Brain microvascular endothelial cell (primary cell): ENCODE data around the gene MOB3A.
"Not testable (repeated sequence)": the region's sequence is repeated elsewhere in the genome, so short reads cannot be mapped to it uniquely, and the experiment has no call there.

Experiments used
- DNase-seq: peaks from one replicate; pipeline ENCODE4 v3.0.0-alpha.2; 2020
- H3K27ac ChIP-seq: fragments of 250-450 bp; sonication (Bioruptor Pico); 2 replicates; pipeline ENCODE4 v1.5.1; 2020; ENCODE audit warnings: mild to moderate bottlenecking, moderate library complexity
- H3K27me3 ChIP-seq: fragments of 250-450 bp; sonication (Bioruptor Pico); replicated peaks from 2 replicates; pipeline ENCODE4 v1.5.1; 2020; ENCODE audit warnings: mild to moderate bottlenecking
- H3K36me3 ChIP-seq: fragments of 250-450 bp; sonication (Bioruptor Pico); replicated peaks from 2 replicates; pipeline ENCODE4 v1.5.1; 2020; ENCODE audit warnings: mild to moderate bottlenecking
- H3K4me3 ChIP-seq: 2 replicates; pipeline ENCODE4 v1.5.1; 2011; ENCODE audit warnings: low read depth, mild to moderate bottlenecking, control low read depth, low read length, moderate library complexity
- in situ Hi-C: cut with HindIII; loops from 2 replicates; pipeline ENCODE4 v1.10.0; 2017; ENCODE audit warnings: low sequenced_read_pairs, low pct_ligation_motif_present
- TF ChIP-seq, protein P1 (sequence below): IDR thresholded peaks from 2 replicates; pipeline ENCODE4 v1.5.1; 2011; ENCODE audit warnings: low read depth, mild to moderate bottlenecking, moderate library complexity, low read length, control low read depth, inconsistent platforms; ENCODE audit errors: missing control alignments

MOB3A gene

DNA sequence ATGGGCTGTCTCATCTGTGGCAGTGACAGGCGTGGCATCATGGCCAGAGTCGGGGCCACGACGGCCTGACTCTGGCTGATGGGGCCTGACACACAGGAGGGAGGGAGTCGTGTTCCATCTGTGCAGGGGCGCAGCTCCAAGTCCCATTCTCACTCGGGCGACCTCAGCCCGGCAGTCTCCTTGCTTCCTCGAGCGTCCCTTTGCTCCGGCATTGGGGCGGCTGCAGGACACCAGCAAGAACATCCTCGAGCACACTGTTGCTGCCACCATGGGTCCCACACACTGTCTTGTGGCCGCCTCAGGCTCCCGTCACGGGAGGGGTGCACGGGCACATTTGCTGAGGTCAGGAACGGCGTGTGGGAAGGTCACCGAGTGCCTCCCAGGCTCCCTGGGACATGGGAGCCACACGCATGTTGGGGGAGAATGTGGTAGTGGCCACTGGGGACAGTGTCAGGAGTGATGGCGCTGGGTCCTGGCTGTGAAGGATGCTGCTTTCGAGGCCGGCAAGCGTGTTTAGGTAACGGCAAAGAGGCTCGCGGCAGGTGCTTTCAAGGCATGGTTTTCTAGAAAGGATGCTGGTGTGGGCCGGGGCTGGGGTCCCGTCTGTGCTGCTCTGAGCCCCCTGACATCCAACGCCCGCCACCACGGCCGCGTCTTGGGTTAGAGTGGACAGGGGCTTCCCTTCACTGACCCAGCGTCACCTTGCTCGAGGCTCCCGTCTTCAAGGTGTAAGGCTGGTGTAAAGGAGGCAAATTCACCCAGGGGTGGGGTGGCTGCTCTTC is 4.0 kb upstream of the MOB3A start:
- H3K36me3 ChIP-seq: peaks cover 38% of the 10 kb centered on the region
- in situ Hi-C loops: no loop called here

DNA sequence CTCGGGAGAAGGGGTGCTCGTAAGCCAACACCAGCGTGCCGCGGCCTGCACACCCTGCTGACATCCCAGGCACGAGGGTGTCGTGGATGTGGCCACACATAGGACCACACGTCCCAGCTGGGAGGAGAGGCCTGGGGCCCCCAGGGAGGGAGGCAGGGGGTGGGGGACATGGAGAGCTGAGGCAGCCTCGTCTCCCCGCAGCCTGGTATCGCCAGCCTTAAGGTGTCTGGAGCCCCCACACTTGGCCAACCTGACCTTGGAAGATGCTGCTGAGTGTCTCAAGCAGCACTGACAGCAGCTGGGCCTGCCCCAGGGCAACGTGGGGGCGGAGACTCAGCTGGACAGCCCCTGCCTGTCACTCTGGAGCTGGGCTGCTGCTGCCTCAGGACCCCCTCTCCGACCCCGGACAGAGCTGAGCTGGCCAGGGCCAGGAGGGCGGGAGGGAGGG is 3.0 kb upstream of the MOB3A start:
- TF ChIP-seq, protein P1, sequence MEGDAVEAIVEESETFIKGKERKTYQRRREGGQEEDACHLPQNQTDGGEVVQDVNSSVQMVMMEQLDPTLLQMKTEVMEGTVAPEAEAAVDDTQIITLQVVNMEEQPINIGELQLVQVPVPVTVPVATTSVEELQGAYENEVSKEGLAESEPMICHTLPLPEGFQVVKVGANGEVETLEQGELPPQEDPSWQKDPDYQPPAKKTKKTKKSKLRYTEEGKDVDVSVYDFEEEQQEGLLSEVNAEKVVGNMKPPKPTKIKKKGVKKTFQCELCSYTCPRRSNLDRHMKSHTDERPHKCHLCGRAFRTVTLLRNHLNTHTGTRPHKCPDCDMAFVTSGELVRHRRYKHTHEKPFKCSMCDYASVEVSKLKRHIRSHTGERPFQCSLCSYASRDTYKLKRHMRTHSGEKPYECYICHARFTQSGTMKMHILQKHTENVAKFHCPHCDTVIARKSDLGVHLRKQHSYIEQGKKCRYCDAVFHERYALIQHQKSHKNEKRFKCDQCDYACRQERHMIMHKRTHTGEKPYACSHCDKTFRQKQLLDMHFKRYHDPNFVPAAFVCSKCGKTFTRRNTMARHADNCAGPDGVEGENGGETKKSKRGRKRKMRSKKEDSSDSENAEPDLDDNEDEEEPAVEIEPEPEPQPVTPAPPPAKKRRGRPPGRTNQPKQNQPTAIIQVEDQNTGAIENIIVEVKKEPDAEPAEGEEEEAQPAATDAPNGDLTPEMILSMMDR: no peak
- Histone ChIP-seq H3K4me3 (no peak overlapping the region), H3K27ac (no peak overlapping the region), H3K27me3 (no peaks in the 10 kb centered on the region), H3K36me3 (peaks cover 33% of the 10 kb centered on the region)
- in situ Hi-C loops: no loop called here
- DNase-seq: no peak

More for the DNA sequence above, 4.0 kb upstream of the MOB3A start:
- no peak overlapping the region for H3K27ac ChIP-seq
- TF ChIP-seq, protein P1: no peak
- H3K27me3 ChIP-seq: no peaks in the 10 kb centered on the region
- H3K4me3 ChIP-seq: no peak overlapping the region
- DNase-seq: no peak

DNA sequence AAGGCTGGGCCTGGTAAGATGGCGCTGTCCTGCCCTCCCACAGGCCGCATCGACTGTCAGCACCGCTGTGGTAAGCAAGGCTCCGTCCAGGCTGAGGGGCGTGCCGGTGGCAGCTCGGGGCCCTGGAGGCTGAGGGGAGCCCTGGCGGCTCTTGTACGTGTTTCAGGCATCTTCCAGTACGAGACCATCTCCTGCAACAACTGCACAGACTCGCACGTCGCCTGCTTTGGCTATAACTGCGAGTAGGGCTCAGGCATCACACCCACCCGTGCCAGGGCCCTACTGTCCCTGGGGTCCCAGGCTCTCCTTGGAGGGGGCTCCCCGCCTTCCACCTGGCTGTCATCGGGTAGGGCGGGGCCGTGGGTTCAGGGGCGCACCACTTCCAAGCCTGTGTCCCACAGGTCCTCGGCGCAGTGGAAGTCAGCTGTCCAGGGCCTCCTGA is 1.8 kb upstream of the MOB3A start:
- in situ Hi-C loops: no loop called here
- no peaks in the 10 kb centered on the region for H3K27me3 ChIP-seq
- H3K4me3 ChIP-seq: no peak overlapping the region
- TF ChIP-seq, protein P1: no peak
- no peak overlapping the region for H3K27ac ChIP-seq
- H3K36me3 ChIP-seq: peaks cover 28% of the 10 kb centered on the region
- no peak for DNase-seq

DNA sequence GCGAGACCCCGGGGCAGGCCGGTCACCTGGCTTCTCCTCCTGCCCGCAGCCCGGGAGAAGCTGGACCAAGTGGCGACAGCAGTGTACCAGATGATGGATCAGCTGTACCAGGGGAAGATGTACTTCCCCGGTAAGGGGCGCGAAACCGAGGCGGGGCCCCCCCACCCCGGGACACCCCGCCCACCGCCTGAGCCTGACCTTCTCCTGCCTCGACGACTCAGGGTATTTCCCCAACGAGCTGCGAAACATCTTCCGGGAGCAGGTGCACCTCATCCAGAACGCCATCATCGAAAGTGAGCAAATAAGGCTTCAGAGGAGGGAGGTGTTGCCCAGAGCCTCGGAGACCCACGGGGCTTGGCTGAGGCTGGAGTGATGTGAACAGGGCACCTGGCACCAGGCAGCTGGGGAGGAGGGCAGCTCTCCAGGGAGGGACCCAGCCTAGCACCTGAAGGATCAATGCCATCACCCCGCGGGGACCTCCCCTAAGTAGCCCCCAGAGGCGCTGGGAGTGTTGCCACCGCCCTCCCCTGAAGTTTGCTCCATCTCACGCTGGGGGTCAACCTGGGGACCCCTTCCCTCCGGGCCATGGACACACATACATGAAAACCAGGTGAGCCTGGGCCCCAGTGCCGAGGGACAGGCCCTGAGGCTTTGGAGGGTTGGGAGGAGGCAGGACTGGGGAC is 1.2 kb upstream of the MOB3A start:
- in situ Hi-C loops: no loop called here
- Histone ChIP-seq H3K27me3 (no peaks in the 10 kb centered on the region), H3K4me3 (peak overlapping the region; percentile 53), H3K27ac (no peak overlapping the region), H3K36me3 (peaks cover 28% of the 10 kb centered on the region)
- TF ChIP-seq, protein P1: no peak
- DNase-seq: no peak

DNA sequence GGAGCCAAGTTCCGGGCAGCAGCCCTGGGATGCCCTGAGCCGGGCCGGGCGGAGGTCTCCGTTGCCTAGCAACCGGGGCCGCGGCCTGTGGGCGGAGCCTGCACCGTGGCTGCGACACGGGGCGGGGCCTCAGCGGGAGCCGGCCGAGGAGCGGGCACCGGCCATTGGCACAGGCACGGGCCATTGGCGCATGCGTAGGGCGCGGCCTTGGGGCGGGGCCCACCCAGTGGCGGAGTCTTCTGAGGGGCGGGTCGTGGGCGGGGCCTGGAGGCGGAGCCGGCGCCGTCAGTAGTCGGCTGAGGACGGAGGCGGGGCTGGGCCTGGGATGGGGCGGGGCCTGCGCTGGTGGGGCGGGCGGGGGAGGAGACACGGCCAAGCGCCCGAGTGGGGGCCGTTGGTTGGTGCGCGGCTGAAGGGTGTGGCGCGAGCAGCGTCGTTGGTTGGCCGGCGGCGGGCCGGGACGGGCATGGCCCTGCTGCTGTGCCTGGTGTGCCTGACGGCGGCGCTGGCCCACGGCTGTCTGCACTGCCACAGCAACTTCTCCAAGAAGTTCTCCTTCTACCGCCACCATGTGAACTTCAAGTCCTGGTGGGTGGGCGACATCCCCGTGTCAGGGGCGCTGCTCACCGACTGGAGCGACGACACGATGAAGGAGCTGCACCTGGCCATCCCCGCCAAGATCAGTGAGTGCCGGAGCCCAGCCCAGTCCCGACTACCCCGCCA is 515 bp upstream of the MOB3A start, which contains the start of gene IZUMO4:
TSS of gene IZUMO4 (plus strand) at position 436 of the 723 bp plus-strand sequence. CDS start at position 467, 31 bp downstream.
- Histone ChIP-seq H3K4me3 (peak within 1 kb of the TSS; percentile 74), H3K27me3 (no peaks in the 10 kb centered on the region), H3K36me3 (peaks cover 22% of the 10 kb centered on the region), H3K27ac (peak within 1 kb of the TSS; percentile 87)
- in situ Hi-C loops: no loop called here
- TF ChIP-seq, protein P1: peak; percentile 46
- peak; percentile 95 for DNase-seq

DNA sequence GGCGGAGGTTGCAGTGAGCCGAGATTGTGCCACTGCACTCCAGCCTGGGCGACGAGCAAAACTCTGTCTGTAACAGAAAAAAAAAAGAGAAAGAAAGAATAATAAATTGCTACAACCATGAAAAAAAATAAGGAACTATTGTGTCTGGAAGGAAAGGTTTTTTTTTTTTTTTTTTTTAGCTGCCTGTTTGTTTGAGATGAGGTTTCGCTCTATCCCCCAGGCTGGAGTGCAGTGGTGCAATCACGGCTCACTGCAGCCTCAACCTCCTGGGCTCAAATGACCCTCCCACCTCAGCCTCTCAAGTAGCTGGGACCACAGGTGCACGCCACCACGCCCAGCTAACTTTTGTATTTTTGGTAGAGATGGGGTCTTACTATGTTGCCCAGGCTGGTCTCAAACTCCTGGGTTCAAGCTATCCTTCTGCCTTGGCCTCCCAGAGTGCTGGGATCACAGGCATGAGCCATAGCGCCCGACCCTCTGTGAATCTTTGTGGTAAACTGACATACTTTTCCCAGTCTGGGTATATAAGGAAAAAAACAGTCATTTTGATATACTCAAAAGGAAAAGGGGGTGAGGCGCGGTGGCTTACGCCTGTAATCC is 4.1 kb downstream of the MOB3A start:
- DNase-seq, H3K36me3 ChIP-seq, in situ Hi-C loops, H3K27me3 ChIP-seq, H3K27ac ChIP-seq, H3K4me3 ChIP-seq: not testable (repeated sequence)
